Upper lobe of right lung (tissue), 1 donor: ENCODE measurements around the gene C15orf39. TPM values are rescaled to one million over a fixed set of nuclear protein-coding genes. Genes with fewer than 3 reads are reported as not detected.
A peak's percentile ranks its signal among the peaks of the same experiment; 100 is the strongest.

Source experiments
- ATAC-seq: fragments of 200-7000 bp; cut with Tn5 transposase; one replicate; pipeline ENCODE4 v1.9.1; 2020; ENCODE audit warnings: mild to moderate bottlenecking, moderate library complexity
- DNase-seq: peaks from one replicate; pipeline ENCODE4 v3.0.0-alpha.2; 2020
- H3K27ac ChIP-seq: fragments of 200-600 bp; one replicate; pipeline ENCODE4 v1.8.0; 2022
- H3K27me3 ChIP-seq: fragments of 200-600 bp; one replicate; pipeline ENCODE4 v1.8.0; 2022; ENCODE audit warnings: mild to moderate bottlenecking
- H3K36me3 ChIP-seq: fragments of 200-600 bp; one replicate; pipeline ENCODE4 v1.8.0; 2022
- H3K4me1 ChIP-seq: fragments of 200-600 bp; one replicate; pipeline ENCODE4 v1.8.0; 2022
- H3K4me3 ChIP-seq: fragments of 200-600 bp; one replicate; pipeline ENCODE4 v1.8.0; 2022; ENCODE audit warnings: mild to moderate bottlenecking
- H3K9me3 ChIP-seq: fragments of 200-600 bp; one replicate; pipeline ENCODE4 v1.8.0; 2022
- intact Hi-C: fragments of 100-400 bp; cut with DNase I; formaldehyde crosslinking; loops from one replicate; pipeline ENCODE4 v1.11.0; 2022
- total RNA-seq: library from RNA; stranded (reverse); fragmentation: NEBNext Ultra II Directional; extraction: Animal tissue kit (Norgen Biotek cat#: 25700); gene quantifications from one replicate; pipeline ENCODE4 v1.2.1, GENCODE V29; 2021
- TF ChIP-seq, protein P1 (sequence below): fragments of 200-600 bp; IDR thresholded peaks from one replicate; pipeline ENCODE4 v1.8.0; 2022; ENCODE audit warnings: antibody characterized with exemption
- donor health status: DM: no; HTN: yes; CAD: no; lungs with severe emphysema.

The C15orf39 gene
- total RNA-seq, 1 donor from 2014 or later: 33.3 TPM

- DNase-seq: peak; percentile 44
- no peaks in the 10 kb centered on the region for H3K9me3 ChIP-seq
- intact Hi-C loops: no loop called here
Measured at GRCh38 chr15:75232252-75232813, 30.7 kb downstream of the C15orf39 start.

GRCh38 chr15:75232826-75233503 lies 31.3 kb downstream of the C15orf39 start:
- H3K27me3 ChIP-seq: peaks cover 8% of the 10 kb centered on the region
- H3K9me3 ChIP-seq: no peaks in the 10 kb centered on the region
- no peak overlapping the region for H3K4me3 ChIP-seq
- ATAC-seq (no peak), DNase-seq (peak; percentile 54)
- intact Hi-C loops: no loop called here
- H3K36me3 ChIP-seq: no peaks in the 10 kb centered on the region
- no peaks in the 10 kb centered on the region for H3K4me1 ChIP-seq
- TF ChIP-seq, protein P1, sequence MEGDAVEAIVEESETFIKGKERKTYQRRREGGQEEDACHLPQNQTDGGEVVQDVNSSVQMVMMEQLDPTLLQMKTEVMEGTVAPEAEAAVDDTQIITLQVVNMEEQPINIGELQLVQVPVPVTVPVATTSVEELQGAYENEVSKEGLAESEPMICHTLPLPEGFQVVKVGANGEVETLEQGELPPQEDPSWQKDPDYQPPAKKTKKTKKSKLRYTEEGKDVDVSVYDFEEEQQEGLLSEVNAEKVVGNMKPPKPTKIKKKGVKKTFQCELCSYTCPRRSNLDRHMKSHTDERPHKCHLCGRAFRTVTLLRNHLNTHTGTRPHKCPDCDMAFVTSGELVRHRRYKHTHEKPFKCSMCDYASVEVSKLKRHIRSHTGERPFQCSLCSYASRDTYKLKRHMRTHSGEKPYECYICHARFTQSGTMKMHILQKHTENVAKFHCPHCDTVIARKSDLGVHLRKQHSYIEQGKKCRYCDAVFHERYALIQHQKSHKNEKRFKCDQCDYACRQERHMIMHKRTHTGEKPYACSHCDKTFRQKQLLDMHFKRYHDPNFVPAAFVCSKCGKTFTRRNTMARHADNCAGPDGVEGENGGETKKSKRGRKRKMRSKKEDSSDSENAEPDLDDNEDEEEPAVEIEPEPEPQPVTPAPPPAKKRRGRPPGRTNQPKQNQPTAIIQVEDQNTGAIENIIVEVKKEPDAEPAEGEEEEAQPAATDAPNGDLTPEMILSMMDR: no peak
- H3K27ac ChIP-seq: no peak overlapping the region

More at GRCh38 chr15:75232252-75232813, 30.7 kb downstream of the C15orf39 start:
- ATAC-seq: no peak
- H3K4me3 ChIP-seq: no peak overlapping the region
- no peaks in the 10 kb centered on the region for H3K4me1 ChIP-seq
- H3K27ac ChIP-seq: no peak overlapping the region
- H3K36me3 ChIP-seq: no peaks in the 10 kb centered on the region
- TF ChIP-seq, protein P1: no peak
- peaks cover 3% of the 10 kb centered on the region for H3K27me3 ChIP-seq

DNA sequence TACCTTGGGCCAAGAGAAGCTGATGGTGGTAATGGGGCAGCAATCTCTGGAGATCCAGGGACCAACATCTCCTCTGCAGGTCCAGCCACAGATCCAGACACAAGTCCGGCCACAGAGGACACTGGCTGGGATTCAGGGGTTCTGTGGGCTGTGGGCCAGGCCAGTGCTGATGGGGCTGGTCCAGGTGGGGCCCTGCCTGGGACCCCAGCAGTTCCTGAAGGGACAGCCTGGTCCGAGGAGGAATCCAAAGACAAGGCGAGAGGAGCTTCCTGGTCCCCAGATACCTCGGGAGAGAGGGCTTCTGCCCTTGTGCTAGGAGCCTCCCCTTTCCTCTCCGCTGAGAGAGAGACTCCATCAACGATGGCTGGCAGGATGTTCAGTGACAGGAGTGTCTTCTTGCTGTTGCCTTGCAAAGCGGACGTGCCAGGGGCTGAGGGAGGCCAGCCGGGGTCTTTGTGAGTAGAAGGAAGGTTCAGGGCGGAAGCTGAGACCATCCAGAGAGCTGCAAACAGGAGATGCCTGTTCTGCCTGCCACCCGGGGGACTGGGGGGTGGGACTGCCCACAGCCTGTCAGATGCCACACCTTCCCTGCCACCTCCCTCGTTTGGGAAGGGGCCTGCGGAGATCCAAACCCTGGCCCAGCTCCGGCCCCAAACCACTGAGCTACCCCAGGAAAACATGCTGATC lies 32.0 kb downstream of the C15orf39 start:
- H3K36me3 ChIP-seq: no peaks in the 10 kb centered on the region
- H3K4me3 ChIP-seq: no peak overlapping the region
- H3K4me1 ChIP-seq: no peaks in the 10 kb centered on the region
- TF ChIP-seq, protein P1: no peak
- DNase-seq (peak; percentile 60), ATAC-seq (no peak)
- H3K27me3 ChIP-seq: peaks cover 8% of the 10 kb centered on the region
- intact Hi-C loops: no loop called here
- H3K9me3 ChIP-seq: no peaks in the 10 kb centered on the region
- no peak overlapping the region for H3K27ac ChIP-seq

DNA sequence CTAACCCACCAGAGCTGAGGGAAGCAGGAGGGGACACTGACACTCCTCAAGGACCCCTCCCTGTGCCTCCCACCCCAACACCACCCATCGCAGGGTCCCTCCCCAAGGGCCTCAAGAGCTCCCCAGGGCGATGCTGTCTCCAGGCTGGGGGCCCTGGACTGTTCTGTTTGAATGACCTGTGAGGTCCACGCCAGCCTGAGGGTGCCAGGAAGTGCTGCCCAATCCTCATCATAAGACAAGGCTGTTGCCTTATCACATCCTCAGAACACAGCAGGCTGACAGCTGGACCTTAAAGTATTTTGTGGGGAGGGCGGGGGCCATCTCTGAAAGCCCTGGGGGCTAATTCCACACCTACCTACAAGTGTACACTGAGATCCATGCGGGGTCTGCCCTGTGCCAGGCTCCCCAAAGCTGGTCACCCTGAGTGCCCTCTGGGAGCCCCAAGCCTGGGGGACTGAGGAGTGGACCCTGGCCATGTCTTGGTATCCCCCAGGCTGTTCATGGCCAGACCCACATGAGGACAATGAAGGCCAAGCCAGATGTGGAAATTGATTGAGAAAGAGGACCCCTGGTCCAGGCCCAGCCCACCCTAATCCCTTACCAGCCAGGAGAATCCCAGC lies 32.6 kb downstream of the C15orf39 start:
- peaks cover 8% of the 10 kb centered on the region for H3K27me3 ChIP-seq
- no peaks in the 10 kb centered on the region for H3K36me3 ChIP-seq
- TF ChIP-seq, protein P1: no peak
- ATAC-seq: no peak
- intact Hi-C loops: no loop called here
- H3K4me1 ChIP-seq: no peaks in the 10 kb centered on the region
- DNase-seq: peak; percentile 47
- no peaks in the 10 kb centered on the region for H3K9me3 ChIP-seq
- H3K27ac ChIP-seq: no peak overlapping the region
- H3K4me3 ChIP-seq: no peak overlapping the region

- Histone ChIP-seq H3K9me3 (no peaks in the 10 kb centered on the region), H3K27ac (no peak overlapping the region), H3K36me3 (no peaks in the 10 kb centered on the region), H3K4me1 (no peaks in the 10 kb centered on the region), H3K4me3 (no peak overlapping the region), H3K27me3 (peaks cover 8% of the 10 kb centered on the region)
- peak; percentile 43 for DNase-seq
- no peak for ATAC-seq
- TF ChIP-seq, protein P1: no peak
- intact Hi-C loops: no loop called here
Measured at GRCh38 chr15:75235051-75235673, 33.5 kb downstream of the C15orf39 start.
